SH-SY5Y (cell line): ENCODE measurements around the gene PPRC1.

Experiments used
- GATA2 ChIP-seq: IDR thresholded peaks from 2 replicates; pipeline ENCODE4 v1.6.1; 2011; ENCODE audit warnings: mild to moderate bottlenecking, low read depth, low read length
- GATA3 ChIP-seq: IDR thresholded peaks from 2 replicates; pipeline ENCODE4 v1.6.1; 2011; ENCODE audit warnings: low read depth, mild to moderate bottlenecking, low read length, moderate library complexity

PPRC1 gene

DNA sequence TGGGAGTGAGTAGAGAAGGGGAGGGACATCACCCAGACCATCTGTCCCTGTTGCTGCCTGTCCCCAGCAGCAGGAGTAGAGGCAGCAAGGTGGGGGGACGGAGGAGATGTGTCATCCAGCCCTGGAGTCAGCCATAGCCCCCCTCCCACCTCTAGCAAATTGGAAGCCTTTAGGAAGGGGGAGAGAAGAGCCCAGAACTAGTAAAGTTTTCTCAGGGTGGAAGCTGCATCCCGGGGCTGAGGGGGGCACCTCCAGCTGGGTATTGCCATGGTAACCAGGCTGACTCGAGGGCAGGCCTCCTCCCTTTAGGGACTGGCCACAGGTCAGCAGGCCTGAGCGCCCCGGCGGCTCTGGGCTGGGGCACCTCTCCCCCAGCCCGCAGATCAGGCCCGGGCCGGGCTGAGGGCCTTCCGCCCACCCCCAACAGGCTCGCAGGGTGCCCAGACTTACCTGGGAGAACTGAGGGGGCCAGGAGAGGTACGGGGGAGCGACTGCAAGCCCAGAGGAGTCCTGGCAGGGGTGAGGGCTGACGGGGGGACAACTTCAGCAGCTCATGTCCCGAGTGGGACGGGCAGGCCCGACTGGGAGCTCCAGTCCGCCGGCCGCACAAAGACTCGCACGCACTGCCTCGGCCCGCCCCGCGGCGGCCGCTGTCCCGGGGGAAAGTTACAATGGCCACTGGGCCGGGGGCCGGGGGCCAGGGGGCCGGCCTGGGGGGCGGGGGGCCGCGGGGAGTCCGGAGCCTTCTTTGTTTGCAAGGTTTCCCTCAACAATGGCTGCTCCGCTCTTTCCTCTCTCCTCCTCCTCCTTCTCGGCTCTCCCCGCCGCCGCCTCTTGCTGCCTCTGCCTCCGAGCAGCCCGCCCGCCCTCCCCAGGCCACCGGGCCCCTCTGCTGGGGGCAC is 18.6 kb upstream of the PPRC1 start:
- no peak for TF ChIP-seq GATA3
- no peak for TF ChIP-seq GATA2

DNA sequence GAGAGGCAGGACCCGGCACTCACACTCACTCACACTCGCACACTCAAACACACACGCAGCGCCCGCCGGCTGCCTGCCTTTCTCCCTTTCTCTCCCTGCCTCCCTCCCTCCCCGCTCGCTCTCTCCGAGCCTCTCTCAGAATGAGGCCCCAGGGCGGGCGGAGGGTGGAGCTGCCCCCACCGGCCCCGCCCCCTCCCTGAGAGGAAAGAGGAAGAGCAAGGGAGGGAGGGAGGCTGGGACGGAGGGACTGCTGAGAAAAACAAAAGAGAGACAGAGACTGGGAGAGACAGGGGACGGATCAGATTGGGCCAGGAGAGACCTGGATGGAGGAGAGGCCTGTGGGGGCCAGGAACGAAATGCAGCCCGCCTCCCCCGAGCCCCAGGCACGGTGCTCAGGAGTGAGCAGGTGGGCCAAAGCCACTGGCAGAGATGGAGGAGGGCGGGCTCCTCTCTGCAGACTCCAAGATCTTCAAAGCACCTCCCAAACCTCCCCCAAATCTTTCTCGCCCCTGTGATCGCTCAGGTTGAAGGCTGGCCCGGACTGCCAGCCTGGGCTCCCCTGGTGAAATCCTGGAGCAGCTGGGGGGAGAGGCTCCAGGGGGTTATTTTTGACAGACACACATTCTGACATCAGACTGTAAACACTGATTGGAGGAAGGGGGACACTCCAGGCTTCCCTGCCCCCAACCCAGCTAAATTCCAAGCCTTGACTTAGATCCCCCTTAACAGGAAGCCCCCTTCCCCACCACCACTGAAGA is 17.8 kb upstream of the PPRC1 start:
- no peak for TF ChIP-seq GATA2
- no peak for TF ChIP-seq GATA3

DNA sequence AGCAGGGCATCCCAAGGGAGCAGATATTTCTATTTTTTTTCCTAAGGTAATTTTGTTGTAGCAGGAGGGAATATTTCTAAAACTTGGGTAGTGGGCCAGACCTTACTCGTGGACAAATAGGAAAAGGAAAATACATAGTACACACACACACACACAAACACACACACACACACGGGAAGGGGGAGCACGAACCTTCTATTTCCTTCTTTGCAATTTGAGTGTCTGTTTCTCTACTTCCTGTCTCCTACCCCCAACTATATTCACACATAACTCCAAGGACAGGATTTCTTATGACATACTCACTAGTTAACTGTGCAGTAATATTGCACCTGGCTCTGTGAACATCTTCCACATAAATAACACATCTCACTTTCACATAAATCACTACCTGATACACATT is 17.1 kb upstream of the PPRC1 start:
- no peak for TF ChIP-seq GATA3
- TF ChIP-seq GATA2: no peak

DNA sequence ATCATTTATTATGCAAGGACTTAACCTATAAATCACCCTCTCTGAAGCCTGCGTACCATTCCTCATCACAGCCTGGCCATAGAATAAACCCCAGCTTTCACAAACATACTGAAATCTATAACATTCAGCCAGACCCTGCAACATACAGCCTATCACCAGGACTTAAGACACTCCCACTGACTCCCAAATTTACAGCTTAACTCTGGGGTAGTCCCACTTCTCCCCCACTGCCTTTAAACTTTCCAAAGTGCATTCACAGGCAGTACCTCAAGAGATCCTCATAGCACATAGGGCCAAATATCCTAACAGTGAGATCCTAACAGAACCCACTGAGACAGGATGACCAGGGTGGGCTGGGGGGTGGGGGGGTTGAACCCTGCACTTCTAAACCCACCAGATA is 16.2 kb upstream of the PPRC1 start:
- no peak for TF ChIP-seq GATA3
- no peak for TF ChIP-seq GATA2

DNA sequence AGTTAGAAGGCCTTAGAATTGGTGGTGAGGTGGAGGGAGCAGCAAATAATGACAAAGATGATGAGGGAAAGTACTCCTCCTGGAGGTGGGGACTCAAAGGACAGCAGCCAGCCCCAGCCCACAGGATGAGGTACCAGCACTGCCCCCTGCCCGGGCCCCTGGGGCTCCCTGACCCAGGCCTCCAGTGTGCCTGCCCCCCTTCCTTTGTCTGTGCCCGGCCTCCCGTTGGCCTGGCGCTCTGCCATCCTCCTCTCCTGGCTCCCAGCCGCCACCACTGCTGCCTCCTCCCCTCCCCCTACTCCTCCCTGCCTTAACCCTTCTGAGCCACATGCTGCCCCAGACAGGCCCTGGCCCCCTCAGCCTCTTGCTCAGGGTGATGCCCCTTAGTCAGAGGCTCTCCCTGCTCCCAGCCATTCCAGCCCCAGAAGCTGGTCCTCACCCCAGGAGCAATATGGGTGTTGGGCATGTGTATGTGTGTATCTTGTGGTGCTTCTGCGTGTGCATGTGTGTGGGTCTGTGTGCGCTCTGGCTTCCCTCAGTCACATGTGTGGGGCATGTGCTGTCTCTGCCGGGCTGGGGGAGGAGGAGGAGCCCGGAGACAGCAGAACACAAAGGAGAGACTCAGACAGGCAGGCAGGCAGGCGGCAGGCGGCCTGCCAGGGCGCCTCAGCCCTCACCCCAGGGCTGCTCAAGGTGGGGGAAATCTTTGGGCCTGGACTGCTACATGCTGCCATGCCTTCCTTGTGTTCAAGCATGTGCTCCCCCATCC is 15.3 kb upstream of the PPRC1 start:
- TF ChIP-seq GATA2 (no peak), GATA3 (no peak)

DNA sequence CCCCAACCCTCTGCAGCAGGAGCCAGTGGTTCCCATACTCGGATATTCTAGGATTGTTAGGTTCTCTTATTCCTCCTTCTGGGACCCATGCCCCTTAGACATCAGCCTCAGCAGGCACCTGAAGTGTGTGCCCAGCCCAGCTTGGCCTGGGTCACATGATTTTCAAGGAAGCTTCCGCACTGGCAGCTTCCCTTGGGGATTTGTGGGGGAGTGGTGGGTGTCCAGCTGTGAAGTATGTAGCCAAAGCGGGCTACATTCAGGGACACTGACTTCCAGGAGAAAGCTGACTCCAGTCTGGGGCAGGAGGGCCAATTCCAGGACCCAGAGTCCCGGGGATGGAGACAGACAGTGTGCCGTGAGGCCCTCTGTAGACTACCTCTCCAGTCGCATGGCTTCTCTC is 14.0 kb upstream of the PPRC1 start:
- TF ChIP-seq GATA3: no peak
- TF ChIP-seq GATA2: no peak

DNA sequence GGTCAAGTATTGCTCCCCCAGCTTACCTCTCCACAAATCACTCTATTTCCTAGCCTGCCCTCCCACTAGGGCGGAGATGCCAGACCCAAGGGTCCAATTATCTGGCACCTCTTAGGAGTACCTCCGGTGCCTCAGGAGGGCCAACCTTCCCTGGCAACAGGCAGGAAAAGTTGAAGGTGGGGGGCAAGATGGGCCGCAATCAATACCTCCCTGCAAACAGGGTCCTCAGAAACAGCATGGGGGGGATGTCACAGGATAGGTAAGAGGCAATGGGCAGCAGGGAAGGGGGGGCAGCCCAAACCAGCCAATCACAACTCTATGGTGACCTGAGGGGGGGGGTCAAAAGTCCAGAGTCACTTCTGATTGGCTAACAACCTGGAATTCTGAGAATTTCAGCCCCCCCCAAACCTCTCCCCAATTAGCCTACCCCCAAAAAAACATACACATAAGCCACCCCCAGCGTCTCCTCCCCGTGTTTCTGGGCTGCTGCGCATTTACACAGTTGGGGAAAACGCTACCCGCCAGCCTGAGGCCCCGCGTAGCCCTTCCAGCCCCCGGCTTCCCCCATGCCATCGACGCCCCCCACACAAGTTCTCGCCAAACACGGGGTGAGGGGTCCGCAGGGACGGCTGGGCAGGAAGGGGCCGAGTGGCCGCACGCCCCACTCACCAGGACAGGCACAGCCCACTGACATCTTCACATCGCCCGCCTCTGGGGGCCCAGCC is 13.3 kb upstream of the PPRC1 start:
- TF ChIP-seq GATA2 (no peak), GATA3 (no peak)

DNA sequence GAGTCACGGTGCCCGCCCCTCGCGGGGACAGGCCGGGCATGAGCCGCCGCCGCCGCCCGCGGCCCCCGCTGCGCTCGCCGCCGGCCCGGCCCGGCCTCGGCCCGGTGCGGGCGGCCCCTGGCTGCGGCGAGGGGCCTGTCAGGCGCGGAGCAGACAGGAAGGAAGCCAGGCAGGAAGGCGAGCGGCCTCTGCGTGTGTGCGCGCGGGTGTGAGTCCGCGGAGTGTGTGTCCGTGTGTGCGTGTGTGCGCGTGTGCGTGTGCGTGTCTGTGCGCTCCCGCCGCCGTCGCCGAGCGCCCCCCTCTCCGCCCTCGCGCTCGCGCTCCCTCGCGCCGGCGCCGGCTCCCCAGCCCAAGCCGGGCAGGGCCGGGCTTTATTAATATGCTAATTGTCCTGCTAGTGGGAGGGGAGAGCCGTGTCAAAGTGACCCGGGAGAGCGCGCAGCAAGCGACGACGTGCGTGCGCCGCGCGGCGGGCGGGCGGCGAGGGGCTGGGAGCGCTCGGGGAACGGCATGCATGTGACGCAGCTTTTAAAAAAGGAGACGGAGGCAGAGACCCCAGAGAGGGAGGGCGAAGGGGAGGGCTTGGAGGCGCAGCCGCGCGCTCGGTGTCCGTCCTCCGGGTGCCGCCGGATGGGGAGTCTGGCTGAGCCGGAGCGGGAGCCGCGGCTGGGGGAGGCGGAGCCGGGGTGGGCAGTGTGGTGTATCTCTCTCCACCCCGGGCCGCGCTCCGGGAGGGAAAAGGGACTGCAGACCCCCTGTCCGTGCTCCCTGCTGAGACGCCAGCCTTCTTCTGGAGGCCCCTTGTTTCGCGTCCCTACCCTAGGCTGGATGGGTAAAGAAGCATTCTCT is 12.5 kb upstream of the PPRC1 start, which contains the start of gene LDB1:
Gene LDB1, minus strand, starts transcription at position 227 of the 849 bp plus-strand sequence. CDS start 258 bp downstream, outside the sequence.
- TF ChIP-seq GATA2: no peak
- TF ChIP-seq GATA3: no peak

DNA sequence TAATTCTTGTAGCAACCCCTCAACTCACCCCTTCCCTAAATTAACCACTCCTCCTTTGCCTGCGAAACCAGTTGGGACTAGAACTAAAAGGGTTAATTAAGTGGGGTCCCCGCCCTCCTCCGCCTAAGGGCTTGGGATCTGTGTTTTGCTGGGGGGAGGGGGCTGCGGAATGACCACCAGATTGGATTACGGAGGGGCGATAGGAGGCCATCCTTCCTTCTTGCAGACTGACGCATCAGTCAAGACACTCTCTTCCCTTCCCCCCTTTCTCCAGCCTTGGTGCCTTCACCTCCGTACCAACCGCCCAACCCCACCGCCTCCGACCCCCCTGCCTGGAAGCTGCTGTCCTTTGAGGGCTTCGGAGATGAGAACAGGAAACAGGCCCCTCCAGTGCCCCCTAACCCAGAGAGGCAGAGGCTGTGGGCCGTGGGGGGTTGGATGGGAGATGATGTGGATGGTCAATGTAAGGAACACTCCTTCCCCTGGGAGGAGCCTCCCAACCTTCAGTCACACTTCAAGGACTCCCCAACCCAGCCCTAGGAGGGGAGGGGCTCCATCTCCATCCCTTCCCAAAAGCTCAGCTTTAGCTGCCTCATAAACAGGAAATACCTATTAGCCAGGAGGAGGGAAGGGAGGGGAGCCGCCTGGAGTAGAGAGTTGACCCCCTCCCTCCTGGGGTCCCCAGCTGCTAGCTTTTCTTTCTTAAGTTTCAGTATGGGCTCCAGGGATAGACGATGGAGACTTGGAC is 11.7 kb upstream of the PPRC1 start:
- TF ChIP-seq GATA2 (no peak), GATA3 (no peak)

DNA sequence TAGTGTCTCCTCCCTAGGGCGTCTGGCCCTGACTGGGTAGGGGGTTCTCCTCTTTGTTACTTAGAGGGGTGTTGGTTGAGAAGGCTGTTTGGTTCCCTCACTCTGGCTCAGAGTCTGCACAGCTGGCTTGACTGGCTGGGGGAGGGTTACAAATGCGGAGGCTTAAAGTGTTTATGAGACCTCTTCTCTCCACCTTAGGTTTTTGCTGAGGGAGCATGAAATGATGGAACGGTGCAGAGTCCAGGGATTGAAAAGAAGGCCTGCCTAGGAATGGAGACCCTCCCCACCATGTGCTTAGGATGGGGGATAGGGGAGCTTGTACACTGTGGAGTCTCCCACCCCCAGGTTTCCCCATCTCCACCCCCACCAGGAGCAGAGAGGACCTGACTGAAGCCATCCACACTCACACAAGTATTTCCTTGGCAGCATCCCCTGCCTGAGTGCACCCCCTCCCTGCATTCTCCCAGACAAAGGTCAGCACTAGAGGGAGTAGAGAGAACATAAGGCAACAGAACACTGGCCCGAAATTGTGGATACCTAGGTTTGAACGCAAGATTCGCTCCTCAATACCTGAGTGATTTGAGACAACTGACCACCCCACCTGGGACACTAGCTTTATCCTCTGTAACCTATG is 11.0 kb upstream of the PPRC1 start:
- no peak for TF ChIP-seq GATA3
- TF ChIP-seq GATA2: no peak

DNA sequence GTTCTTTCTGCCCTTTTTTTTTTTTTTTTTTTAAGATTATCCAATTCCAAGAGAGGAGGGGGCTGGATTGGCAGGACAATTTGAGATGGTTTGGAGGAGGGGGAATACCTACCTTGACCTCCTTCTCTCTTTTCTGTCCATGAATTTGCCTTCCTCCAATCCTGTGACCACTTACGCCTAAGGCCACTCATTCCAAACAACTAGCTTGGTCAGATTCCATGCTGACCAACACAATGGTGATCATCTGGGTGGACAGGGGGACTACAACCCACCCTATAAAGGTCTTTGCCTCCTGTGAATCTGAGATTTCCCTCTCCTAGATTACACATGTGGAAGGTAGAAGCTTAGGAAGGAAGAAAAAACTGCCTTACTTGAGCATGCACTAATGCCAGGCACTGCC is 10.4 kb upstream of the PPRC1 start:
- no peak for TF ChIP-seq GATA2
- TF ChIP-seq GATA3: no peak

DNA sequence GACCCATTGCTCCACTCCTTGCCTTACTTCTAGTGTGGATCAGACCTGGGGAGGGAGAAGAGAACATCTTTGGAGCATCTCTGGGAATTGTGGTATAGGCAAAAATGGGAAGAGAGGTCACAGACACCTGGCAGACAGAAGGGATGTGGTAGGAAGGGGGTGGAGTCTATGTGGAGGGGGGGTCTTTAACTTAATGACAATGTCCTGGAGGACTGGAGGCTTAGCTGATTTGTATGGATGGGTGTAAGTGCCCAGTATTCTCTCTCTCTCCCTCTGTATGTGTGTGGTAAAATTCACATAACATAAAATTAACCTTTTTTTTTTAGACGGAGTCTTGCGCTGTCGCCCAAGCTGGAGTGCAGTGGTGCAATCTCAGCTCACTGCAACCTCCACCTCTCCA is 9.6 kb upstream of the PPRC1 start:
- TF ChIP-seq GATA3 (no peak), GATA2 (no peak)
